GM18517 (cell line): ENCODE results near the gene MAN2C1.
"Not testable (repeated sequence)": the region's sequence is repeated elsewhere in the genome, so short reads cannot be mapped to it uniquely, and the experiment has no call there.

Experiments
- ATAC-seq: cut with Tn5 transposase; IDR thresholded peaks from one replicate; pipeline ENCODE4 v1.9.1; 2021; ENCODE audit warnings: mild to moderate bottlenecking, moderate library complexity; ENCODE audit not compliant: unreplicated experiment

The MAN2C1 gene

GRCh38 chr15:75313116-75313845 is 55.1 kb downstream of the MAN2C1 start:
- no peak for ATAC-seq

- ATAC-seq, result not testable (repeated sequence)
Measured at GRCh38 chr15:75312548-75312947, 55.9 kb downstream of the MAN2C1 start.

- ATAC-seq, result no peak
Measured at GRCh38 chr15:75309711-75310110, 58.7 kb downstream of the MAN2C1 start.

- no peak for ATAC-seq
Measured at GRCh38 chr15:75307778-75308390, 60.5 kb downstream of the MAN2C1 start.

- no peak for ATAC-seq
Measured at GRCh38 chr15:75306188-75306587, 62.2 kb downstream of the MAN2C1 start.
